ENCODE measurements around the gene SUOX.
"Not testable (repeated sequence)": the region's sequence is repeated elsewhere in the genome, so short reads cannot be mapped to it uniquely, and the experiment has no call there.

Gene SUOX

GRCh38 chr12:56021889-56022497 lies 24.9 kb downstream of the SUOX start:
- no peak for DNase-seq

GRCh38 chr12:56028511-56029165 lies 31.6 kb downstream of the SUOX start:
- DNase-seq, result no peak

GRCh38 chr12:56029166-56029519 lies 32.1 kb downstream of the SUOX start:
- no peak for DNase-seq

GRCh38 chr12:56029666-56030293 lies 32.7 kb downstream of the SUOX start:
- peak in 4 of 5 donors; percentile 25 to 52 (median 34) for DNase-seq

- DNase-seq, result no peak
These were observed 34.9 kb downstream of the SUOX start for GRCh38 chr12:56031987-56032386.

- no peak for DNase-seq
These were observed 37.7 kb downstream of the SUOX start for GRCh38 chr12:56034586-56035332.

GRCh38 chr12:56037161-56037560 lies 40.1 kb downstream of the SUOX start:
- DNase-seq, result no peak

- DNase-seq, result no peak
These were observed 41.1 kb downstream of the SUOX start for GRCh38 chr12:56038022-56038655.

GRCh38 chr12:56040151-56040550 lies 43.1 kb downstream of the SUOX start:
- DNase-seq, result peak in 1 of 5 donors; percentile 56

GRCh38 chr12:56040963-56041551 lies 44.0 kb downstream of the SUOX start:
- DNase-seq, result no peak

GRCh38 chr12:56041552-56042429 lies 44.7 kb downstream of the SUOX start, which contains the start of gene RPS26:
RPS26 (plus strand) TSS chr12:56041918; CDS start chr12:56042167, 249 bp downstream.
- DNase-seq, result peak; percentile 83 to 98 (median 89)

- not testable (repeated sequence) for DNase-seq
These were observed 45.3 kb downstream of the SUOX start for GRCh38 chr12:56042430-56042813.

GRCh38 chr12:56042843-56043242 lies 45.8 kb downstream of the SUOX start:
- DNase-seq, result no peak

GRCh38 chr12:56046027-56046780 lies 49.1 kb downstream of the SUOX start:
- no peak for DNase-seq

- no peak for DNase-seq
These were observed 56.4 kb downstream of the SUOX start for GRCh38 chr12:56053407-56053893.
